GM23248 (cell line): Measurements from ENCODE around the gene ZP4. TPM values are rescaled to one million over a fixed set of nuclear protein-coding genes. Genes with fewer than 3 reads are reported as not detected.

ENCODE experiments used
- DNase-seq: peaks from one replicate; pipeline ENCODE4 v3.0.0-alpha.2; 2015
- H2AFZ ChIP-seq: fragments of 200-600 bp; sonication (generic); 2 replicates; pipeline ENCODE4 v1.6.1; 2016; ENCODE audit warnings: antibody characterized with exemption
- H3F3A ChIP-seq: fragments of 200-600 bp; sonication (generic); 2 replicates; pipeline ENCODE4 v1.6.1; 2016; ENCODE audit warnings: mild to moderate bottlenecking, antibody characterized with exemption, mixed run types; ENCODE audit not compliant: insufficient read depth
- H3K27ac ChIP-seq: fragments of 200-600 bp; sonication (generic); 2 replicates; pipeline ENCODE4 v1.5.1; 2016; ENCODE audit warnings: mild to moderate bottlenecking
- H3K27me3 ChIP-seq: fragments of 200-600 bp; sonication (generic); replicated peaks from 2 replicates; pipeline ENCODE4 v1.6.1; 2016; ENCODE audit warnings: mild to moderate bottlenecking; ENCODE audit not compliant: insufficient read depth
- H3K36me3 ChIP-seq: fragments of 200-600 bp; sonication (generic); 2 replicates; pipeline ENCODE4 v1.6.1; 2016; ENCODE audit warnings: low read depth, mild to moderate bottlenecking
- H3K4me1 ChIP-seq: fragments of 200-600 bp; sonication (generic); 2 replicates; pipeline ENCODE4 v1.6.1; 2016; ENCODE audit warnings: mild to moderate bottlenecking; ENCODE audit not compliant: insufficient read depth
- H3K4me2 ChIP-seq: fragments of 200-600 bp; sonication (generic); one replicate; pipeline ENCODE4 v1.6.1; 2016; ENCODE audit warnings: mild to moderate bottlenecking; ENCODE audit not compliant: unreplicated experiment
- H3K4me3 ChIP-seq: fragments of 200-600 bp; sonication (generic); 2 replicates; pipeline ENCODE4 v1.5.1; 2016; ENCODE audit warnings: mild to moderate bottlenecking
- H3K79me2 ChIP-seq: fragments of 200-600 bp; sonication (generic); 2 replicates; pipeline ENCODE4 v1.6.1; 2016; ENCODE audit warnings: mild to moderate bottlenecking; ENCODE audit not compliant: insufficient read depth
- H3K9ac ChIP-seq: fragments of 200-600 bp; sonication (generic); 2 replicates; pipeline ENCODE4 v1.6.1; 2016; ENCODE audit warnings: mild to moderate bottlenecking
- H3K9me2 ChIP-seq: fragments of 200-600 bp; sonication (generic); 2 replicates; pipeline ENCODE4 v1.6.1; 2016; ENCODE audit warnings: mixed run types, mild to moderate bottlenecking, moderate library complexity; ENCODE audit not compliant: insufficient read depth
- H3K9me3 ChIP-seq: fragments of 200-600 bp; sonication (generic); one replicate; pipeline ENCODE4 v1.6.1; 2017; ENCODE audit warnings: low read depth
- H4K20me1 ChIP-seq: fragments of 200-600 bp; sonication (generic); 2 replicates; pipeline ENCODE4 v1.6.0; 2016; ENCODE audit not compliant: insufficient read depth
- EZH2 ChIP-seq: fragments of 200-600 bp; sonication (generic); IDR thresholded peaks from 2 replicates; pipeline ENCODE4 v1.6.1; 2018; ENCODE audit warnings: antibody characterized with exemption, mild to moderate bottlenecking; ENCODE audit not compliant: insufficient read depth, poor library complexity, severe bottlenecking
- EZH2phosphoT487 ChIP-seq: fragments of 200-600 bp; sonication (generic); IDR thresholded peaks from 2 replicates; pipeline ENCODE4 v1.6.1; 2018; ENCODE audit warnings: antibody characterized with exemption, moderate library complexity, mild to moderate bottlenecking, low read depth; ENCODE audit not compliant: insufficient read depth
- WGBS, 2 experiments: methylation state at CpG; one replicate each; pipeline ENCODE4 v1.1.6; 2015 to 2017; ENCODE audit warnings: low lambda C conversion rate in 2 of 2, low coverage in 1 of 2; ENCODE audit errors: missing lambda C conversion rate in 2 of 2; 5-methylcytosine and 5-hydroxymethylcytosine counted together
- in situ Hi-C: fragments of 300-500 bp; cut with MboI; formaldehyde crosslinking; loops from 2 replicates; pipeline ENCODE4 v1.15.0; 2020
- polyA plus RNA-seq: library from polyadenylated mRNA; unstranded; fragments of >200 nt; fragmentation: Nextera tagmentation; extraction: Ambion mirVana; gene quantifications from 2 replicates; pipeline ENCODE4 v1.2.1, GENCODE V29; 2016
- total RNA-seq: library from RNA; depleted of rRNA; stranded (reverse); fragments of >200 nt; shearing (Covaris generic); gene quantifications from 2 replicates; pipeline ENCODE4 v1.2.3, GENCODE V29; 2014

Gene ZP4
- total and polyA plus RNA-seq, 2 experiments from 2014 or later, result not detected

DNA sequence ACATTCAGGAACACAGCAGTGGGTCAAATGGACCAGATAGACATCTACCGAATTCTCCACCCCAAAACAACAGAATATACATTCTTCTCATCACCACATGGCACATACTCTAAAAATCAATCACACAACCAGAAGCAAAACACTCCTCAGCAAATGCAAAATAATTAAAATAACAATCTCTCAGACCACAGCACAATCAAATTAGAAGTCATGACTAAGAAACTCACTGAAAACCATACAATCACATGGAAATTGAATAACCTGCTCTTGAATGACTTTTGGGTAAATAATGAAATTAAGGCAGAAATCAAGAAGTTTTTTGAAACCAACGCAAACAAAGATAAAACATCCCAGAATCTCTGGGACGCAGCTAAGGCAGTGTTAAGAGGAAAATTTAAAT lies 49.2 kb downstream of the ZP4 start:
- H3K79me2 ChIP-seq, result no peaks in the 10 kb centered on the region
- no peak overlapping the region for H3K27ac ChIP-seq
- H3F3A ChIP-seq, result no peaks in the 10 kb centered on the region
- H3K9me3 ChIP-seq, result no peaks in the 10 kb centered on the region
- no peak overlapping the region for H2AFZ ChIP-seq
- H3K4me3 ChIP-seq, result no peak overlapping the region
- H3K27me3 ChIP-seq, result no peaks in the 10 kb centered on the region
- H3K4me1 ChIP-seq, result no peaks in the 10 kb centered on the region
- H3K4me2 ChIP-seq, result no peak overlapping the region
- no peak overlapping the region for H3K9ac ChIP-seq
- H3K36me3 ChIP-seq, result no peaks in the 10 kb centered on the region
- TF ChIP-seq EZH2 (no peak), EZH2phosphoT487 (no peak)
- 10 to 14% methylated on average over 3 of the region's 3 CpGs for WGBS, 2 experiments
- DNase-seq, result no peak
- in situ Hi-C loops, result no loop called here
- no peaks in the 10 kb centered on the region for H3K9me2 ChIP-seq
- H4K20me1 ChIP-seq, result no peaks in the 10 kb centered on the region

DNA sequence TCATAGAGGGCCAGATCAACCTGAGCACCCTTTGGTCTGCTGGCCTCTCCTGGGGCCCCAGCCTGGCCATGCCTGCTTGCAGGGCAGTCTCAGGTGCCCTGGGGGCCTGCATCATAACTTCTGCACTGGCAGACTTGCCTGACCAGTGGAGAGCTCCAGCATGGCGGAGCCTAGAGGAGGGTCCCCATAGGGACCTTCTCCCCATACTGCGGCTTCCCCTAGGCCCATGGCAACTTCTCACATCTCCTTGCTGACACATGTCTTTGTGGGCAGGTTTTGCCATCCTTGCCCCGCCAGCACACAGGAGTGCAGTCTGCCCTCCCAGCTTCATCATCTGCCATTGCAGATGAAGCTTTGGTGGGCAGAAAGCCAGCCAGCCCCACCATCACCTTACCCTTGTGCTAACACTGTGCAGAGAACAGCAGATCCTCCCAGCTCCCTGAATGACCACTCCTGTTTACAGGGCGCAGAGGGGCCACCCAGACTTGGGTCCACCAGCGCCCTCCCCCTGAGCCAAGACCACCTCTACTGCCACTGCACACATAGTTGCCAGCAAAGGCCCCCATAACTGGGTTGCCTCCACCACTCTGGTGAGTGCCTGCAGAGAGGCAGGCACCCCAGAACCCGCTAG lies 51.7 kb downstream of the ZP4 start:
- Histone ChIP-seq H2AFZ (no peak overlapping the region), H3K9ac (no peak overlapping the region), H3K27me3 (no peaks in the 10 kb centered on the region), H3K4me2 (no peak overlapping the region), H3K27ac (no peak overlapping the region), H3K9me3 (no peaks in the 10 kb centered on the region), H3K9me2 (no peaks in the 10 kb centered on the region), H3F3A (no peaks in the 10 kb centered on the region), H3K79me2 (no peaks in the 10 kb centered on the region), H4K20me1 (no peaks in the 10 kb centered on the region), H3K4me1 (no peaks in the 10 kb centered on the region), H3K36me3 (no peaks in the 10 kb centered on the region), H3K4me3 (no peak overlapping the region)
- DNase-seq, result no peak
- in situ Hi-C loops, result no loop called here
- TF ChIP-seq EZH2, result no peak
- TF ChIP-seq EZH2phosphoT487, result no peak
- WGBS, 2 experiments, result 23 to 27% methylated on average over 6 of the region's 6 CpGs

DNA sequence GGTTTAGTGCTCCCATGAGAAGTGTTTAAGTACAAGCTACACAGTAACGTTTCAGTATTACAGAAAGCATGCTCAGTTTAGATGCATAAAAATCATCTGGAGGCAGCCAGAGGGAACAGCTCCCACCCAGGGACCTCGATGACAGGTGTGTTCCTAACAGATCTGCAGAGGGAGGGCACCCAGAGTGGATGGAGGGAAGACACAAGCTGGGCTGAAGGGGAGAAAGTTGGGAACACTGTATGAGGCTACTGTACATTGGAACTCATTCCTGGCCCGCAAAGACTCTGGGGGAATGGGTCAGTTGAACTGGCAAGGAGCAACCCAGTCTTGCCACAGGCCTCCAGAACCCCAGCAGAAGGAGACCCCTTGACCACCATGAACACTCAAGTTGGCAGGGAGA lies 52.4 kb downstream of the ZP4 start:
- Histone ChIP-seq H3K4me1 (no peaks in the 10 kb centered on the region), H3K27ac (no peak overlapping the region), H2AFZ (no peak overlapping the region), H3K4me3 (no peak overlapping the region), H3K9me3 (no peaks in the 10 kb centered on the region), H3F3A (no peaks in the 10 kb centered on the region), H3K9ac (no peak overlapping the region), H3K79me2 (no peaks in the 10 kb centered on the region), H3K27me3 (no peaks in the 10 kb centered on the region), H3K9me2 (no peaks in the 10 kb centered on the region), H3K36me3 (no peaks in the 10 kb centered on the region), H3K4me2 (no peak overlapping the region), H4K20me1 (no peaks in the 10 kb centered on the region)
- DNase-seq, result no peak
- WGBS, 2 experiments, result 4 to 6% methylated on average over 2 to 3 of the region's 3 CpGs
- TF ChIP-seq EZH2phosphoT487, result no peak
- TF ChIP-seq EZH2, result no peak
- in situ Hi-C loops, result no loop called here

DNA sequence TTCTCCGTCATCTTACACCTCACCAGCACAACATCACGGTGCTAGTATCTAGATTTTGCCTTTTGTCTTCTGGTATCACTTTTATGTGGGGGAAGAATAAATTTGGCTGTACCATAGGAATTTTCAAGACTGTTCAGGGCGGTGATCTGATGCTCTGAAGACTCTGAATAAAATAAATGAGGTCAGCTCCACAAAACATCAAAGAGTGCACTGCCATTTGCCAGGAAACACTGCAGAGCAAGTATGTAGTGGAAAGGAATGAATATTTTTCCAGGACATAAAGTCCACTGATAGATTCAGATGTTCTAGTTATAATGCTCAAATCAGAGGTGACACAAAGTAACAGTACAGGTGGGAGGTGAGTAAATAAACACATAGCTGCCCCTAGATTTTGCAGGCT lies 56.3 kb downstream of the ZP4 start:
- H3K4me2 ChIP-seq, result no peak overlapping the region
- no peaks in the 10 kb centered on the region for H3K79me2 ChIP-seq
- H2AFZ ChIP-seq, result no peak overlapping the region
- H3K4me1 ChIP-seq, result no peaks in the 10 kb centered on the region
- H3K9ac ChIP-seq, result no peak overlapping the region
- H4K20me1 ChIP-seq, result no peaks in the 10 kb centered on the region
- DNase-seq, result no peak
- no peak overlapping the region for H3K4me3 ChIP-seq
- TF ChIP-seq EZH2 (no peak), EZH2phosphoT487 (no peak)
- in situ Hi-C loops, result no loop called here
- no peaks in the 10 kb centered on the region for H3K27me3 ChIP-seq
- WGBS, 2 experiments, result 15% methylated on average over 3 of the region's 3 CpGs
- H3K36me3 ChIP-seq, result no peaks in the 10 kb centered on the region
- no peaks in the 10 kb centered on the region for H3K9me2 ChIP-seq
- H3K27ac ChIP-seq, result no peak overlapping the region
- no peaks in the 10 kb centered on the region for H3F3A ChIP-seq
- H3K9me3 ChIP-seq, result no peaks in the 10 kb centered on the region

DNA sequence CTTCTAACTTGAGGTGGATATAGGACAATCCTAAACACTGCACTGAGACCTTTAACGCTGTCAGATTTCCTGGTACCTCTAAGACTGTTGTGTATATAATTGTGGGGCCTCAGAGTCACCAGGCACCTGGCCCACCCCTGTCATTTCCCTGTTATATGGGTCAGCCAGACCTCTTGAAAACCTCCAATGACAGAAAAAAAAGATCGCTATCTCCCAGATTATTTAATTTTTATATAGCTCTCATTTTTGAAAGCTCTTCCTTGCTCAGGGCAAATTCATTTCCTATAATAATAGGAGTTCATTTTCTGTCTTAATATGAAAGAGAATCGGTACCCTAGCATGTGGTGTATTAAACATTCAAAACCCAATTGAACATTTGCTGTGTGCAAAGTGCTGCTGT lies 56.7 kb downstream of the ZP4 start:
- Histone ChIP-seq H3K4me2 (no peak overlapping the region), H3K4me1 (no peaks in the 10 kb centered on the region), H4K20me1 (no peaks in the 10 kb centered on the region), H3K9ac (no peak overlapping the region), H3K79me2 (no peaks in the 10 kb centered on the region), H2AFZ (no peak overlapping the region), H3K36me3 (no peaks in the 10 kb centered on the region), H3K4me3 (no peak overlapping the region), H3K27me3 (no peaks in the 10 kb centered on the region), H3F3A (no peaks in the 10 kb centered on the region), H3K9me2 (no peaks in the 10 kb centered on the region), H3K27ac (no peak overlapping the region), H3K9me3 (no peaks in the 10 kb centered on the region)
- TF ChIP-seq EZH2 (no peak), EZH2phosphoT487 (no peak)
- WGBS, 2 experiments, result 25% methylated on average over 3 of the region's 3 CpGs
- no peak for DNase-seq
- in situ Hi-C loops, result no loop called here
